Neural cell (in vitro differentiated cells): ENCODE measurements around the gene PABPC3. TPM values are rescaled to one million over a fixed set of nuclear protein-coding genes. Genes with fewer than 3 reads are reported as not detected.

Experiments used
- H2AFZ ChIP-seq: fragments of 200-600, 300-800 bp; sonication (generic), shearing (Covaris generic); 2 replicates; pipeline ENCODE4 v1.6.0; 2014; ENCODE audit warnings: low read depth, mild to moderate bottlenecking, antibody characterized with exemption, low read length, moderate library complexity
- H3F3A ChIP-seq: fragments of 200-600 bp; shearing (Covaris generic); 2 replicates; pipeline ENCODE4 v1.6.1; 2016; ENCODE audit warnings: mild to moderate bottlenecking, moderate library complexity, mixed read lengths, antibody characterized with exemption, low read length; ENCODE audit not compliant: insufficient read depth, poor library complexity, severe bottlenecking
- H3K27ac ChIP-seq: fragments of 200-600, 300-800 bp; sonication (generic), shearing (Covaris generic); 2 replicates; pipeline ENCODE4 v1.5.1; 2014; ENCODE audit warnings: mild to moderate bottlenecking, low read length, moderate library complexity
- H3K27me3 ChIP-seq: fragments of 300-800, 200-600 bp; sonication (generic), shearing (Covaris generic); 2 replicates; pipeline ENCODE4 v1.6.0; 2014; ENCODE audit warnings: mild to moderate bottlenecking, low read depth, low read length, moderate library complexity; ENCODE audit not compliant: insufficient read depth
- H3K36me3 ChIP-seq: fragments of 300-800, 200-600 bp; sonication (generic), shearing (Covaris generic); 2 replicates; pipeline ENCODE4 v1.5.1; 2014; ENCODE audit warnings: mild to moderate bottlenecking, antibody characterized with exemption, low read length, moderate library complexity; ENCODE audit not compliant: insufficient read depth
- H3K4me2 ChIP-seq: fragments of 300-800, 200-600 bp; sonication (generic), shearing (Covaris generic); 2 replicates; pipeline ENCODE4 v1.6.0; 2014; ENCODE audit warnings: mild to moderate bottlenecking, low read length
- H3K4me3 ChIP-seq: fragments of 300-800, 200-600 bp; sonication (generic), shearing (Covaris generic); 2 replicates; pipeline ENCODE4 v1.5.1; 2014; ENCODE audit warnings: mild to moderate bottlenecking, low read length, moderate library complexity
- H3K79me2 ChIP-seq: fragments of 200-600 bp; shearing (Covaris generic); replicated peaks from 2 replicates; pipeline ENCODE4 v1.6.0; 2014; ENCODE audit warnings: mild to moderate bottlenecking, low read length, moderate library complexity; ENCODE audit not compliant: insufficient read depth
- H3K9ac ChIP-seq: fragments of 300-800, 200-600 bp; sonication (generic), shearing (Covaris generic); 2 replicates; pipeline ENCODE4 v1.6.1; 2016; ENCODE audit warnings: mild to moderate bottlenecking, low read length, mixed read lengths
- H3K9me2 ChIP-seq: fragments of 200-600 bp; shearing (Covaris generic); 2 replicates; pipeline ENCODE4 v1.6.1; 2016; ENCODE audit warnings: mild to moderate bottlenecking, low read length, mixed read lengths; ENCODE audit not compliant: insufficient read depth
- H3K9me3 ChIP-seq: fragments of 200-600, 300-800 bp; sonication (generic), shearing (Covaris generic); 2 replicates; pipeline ENCODE4 v1.6.1; 2016; ENCODE audit warnings: mild to moderate bottlenecking, mixed run types, low read length, moderate library complexity, mixed read lengths
- H4K20me1 ChIP-seq: fragments of 200-600 bp; shearing (Covaris generic); 2 replicates; pipeline ENCODE4 v1.6.1; 2016; ENCODE audit warnings: mild to moderate bottlenecking, mixed run types; ENCODE audit not compliant: insufficient read depth
- CTCF ChIP-seq: fragments of 450-650 bp; IDR thresholded peaks from 2 replicates; pipeline ENCODE4 v1.5.1; 2014; ENCODE audit warnings: antibody characterized with exemption, mild to moderate bottlenecking, moderate library complexity; ENCODE audit not compliant: poor library complexity, severe bottlenecking
- EP300 ChIP-seq: fragments of 450-650 bp; conservative IDR thresholded peaks from 2 replicates; pipeline ENCODE4 v1.6.1; 2014; ENCODE audit warnings: antibody characterized with exemption, mild to moderate bottlenecking, moderate library complexity; ENCODE audit not compliant: poor library complexity, severe bottlenecking
- EZH2 ChIP-seq: fragments of 200-600, 300-800 bp; shearing (Covaris generic), sonication (generic); IDR thresholded peaks from 2 replicates; pipeline ENCODE4 v1.6.1; 2014; ENCODE audit warnings: antibody characterized with exemption, low read length, borderline replicate concordance, mild to moderate bottlenecking; ENCODE audit not compliant: insufficient read depth, poor library complexity, severe bottlenecking
- MXI1 ChIP-seq: fragments of 450-650 bp; conservative IDR thresholded peaks from 2 replicates; pipeline ENCODE4 v1.6.1; 2014; ENCODE audit warnings: antibody characterized with exemption, mild to moderate bottlenecking; ENCODE audit not compliant: poor library complexity, severe bottlenecking
- POLR2AphosphoS5 ChIP-seq: IDR thresholded peaks from 2 replicates; pipeline ENCODE4 v1.6.1; 2012
- RAD21 ChIP-seq: fragments of 450-650 bp; conservative IDR thresholded peaks from 2 replicates; pipeline ENCODE4 v1.6.1; 2014; ENCODE audit warnings: antibody characterized with exemption, mild to moderate bottlenecking, moderate library complexity
- SMC3 ChIP-seq: fragments of 450-650 bp; conservative IDR thresholded peaks from 2 replicates; pipeline ENCODE4 v1.6.1; 2014; ENCODE audit warnings: antibody characterized with exemption, mild to moderate bottlenecking, moderate library complexity; ENCODE audit not compliant: poor library complexity
- TAF1 ChIP-seq: IDR thresholded peaks from 2 replicates; pipeline ENCODE4 v1.6.1; 2012; ENCODE audit warnings: low read depth
- polyA plus RNA-seq: library from polyadenylated mRNA; depleted of rRNA; stranded (reverse); fragments of >200 nt; gene quantifications from 2 replicates; pipeline ENCODE4 v1.2.3, GENCODE V29; 2014
- TF ChIP-seq, protein P1 (sequence below): IDR thresholded peaks from 2 replicates; pipeline ENCODE4 v1.6.1; 2012; ENCODE audit warnings: borderline replicate concordance

Gene PABPC3
- polyA plus RNA-seq, 1 donor from 2014 or later, result not detected

GRCh38 chr13:25103711-25104110 is 7.8 kb downstream of the PABPC3 start:
- TF ChIP-seq EP300 (no peak), EZH2 (no peak), SMC3 (no peak), RAD21 (no peak), CTCF (no peak), MXI1 (no peak), TAF1 (no peak), POLR2AphosphoS5 (no peak)
- TF ChIP-seq, protein P1, sequence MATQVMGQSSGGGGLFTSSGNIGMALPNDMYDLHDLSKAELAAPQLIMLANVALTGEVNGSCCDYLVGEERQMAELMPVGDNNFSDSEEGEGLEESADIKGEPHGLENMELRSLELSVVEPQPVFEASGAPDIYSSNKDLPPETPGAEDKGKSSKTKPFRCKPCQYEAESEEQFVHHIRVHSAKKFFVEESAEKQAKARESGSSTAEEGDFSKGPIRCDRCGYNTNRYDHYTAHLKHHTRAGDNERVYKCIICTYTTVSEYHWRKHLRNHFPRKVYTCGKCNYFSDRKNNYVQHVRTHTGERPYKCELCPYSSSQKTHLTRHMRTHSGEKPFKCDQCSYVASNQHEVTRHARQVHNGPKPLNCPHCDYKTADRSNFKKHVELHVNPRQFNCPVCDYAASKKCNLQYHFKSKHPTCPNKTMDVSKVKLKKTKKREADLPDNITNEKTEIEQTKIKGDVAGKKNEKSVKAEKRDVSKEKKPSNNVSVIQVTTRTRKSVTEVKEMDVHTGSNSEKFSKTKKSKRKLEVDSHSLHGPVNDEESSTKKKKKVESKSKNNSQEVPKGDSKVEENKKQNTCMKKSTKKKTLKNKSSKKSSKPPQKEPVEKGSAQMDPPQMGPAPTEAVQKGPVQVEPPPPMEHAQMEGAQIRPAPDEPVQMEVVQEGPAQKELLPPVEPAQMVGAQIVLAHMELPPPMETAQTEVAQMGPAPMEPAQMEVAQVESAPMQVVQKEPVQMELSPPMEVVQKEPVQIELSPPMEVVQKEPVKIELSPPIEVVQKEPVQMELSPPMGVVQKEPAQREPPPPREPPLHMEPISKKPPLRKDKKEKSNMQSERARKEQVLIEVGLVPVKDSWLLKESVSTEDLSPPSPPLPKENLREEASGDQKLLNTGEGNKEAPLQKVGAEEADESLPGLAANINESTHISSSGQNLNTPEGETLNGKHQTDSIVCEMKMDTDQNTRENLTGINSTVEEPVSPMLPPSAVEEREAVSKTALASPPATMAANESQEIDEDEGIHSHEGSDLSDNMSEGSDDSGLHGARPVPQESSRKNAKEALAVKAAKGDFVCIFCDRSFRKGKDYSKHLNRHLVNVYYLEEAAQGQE, result no peak
- no peak overlapping the region for H3K4me3 ChIP-seq
- no peak overlapping the region for H3K4me2 ChIP-seq
- H4K20me1 ChIP-seq, result no peaks in the 10 kb centered on the region
- H3K27ac ChIP-seq, result no peak overlapping the region
- H2AFZ ChIP-seq, result no peak overlapping the region
- no peaks in the 10 kb centered on the region for H3K9me2 ChIP-seq
- no peak overlapping the region for H3K9ac ChIP-seq
- H3K79me2 ChIP-seq, result no peaks in the 10 kb centered on the region
- H3K36me3 ChIP-seq, result no peaks in the 10 kb centered on the region
- no peaks in the 10 kb centered on the region for H3F3A ChIP-seq
- no peaks in the 10 kb centered on the region for H3K27me3 ChIP-seq
- H3K9me3 ChIP-seq, result no peaks in the 10 kb centered on the region

DNA sequence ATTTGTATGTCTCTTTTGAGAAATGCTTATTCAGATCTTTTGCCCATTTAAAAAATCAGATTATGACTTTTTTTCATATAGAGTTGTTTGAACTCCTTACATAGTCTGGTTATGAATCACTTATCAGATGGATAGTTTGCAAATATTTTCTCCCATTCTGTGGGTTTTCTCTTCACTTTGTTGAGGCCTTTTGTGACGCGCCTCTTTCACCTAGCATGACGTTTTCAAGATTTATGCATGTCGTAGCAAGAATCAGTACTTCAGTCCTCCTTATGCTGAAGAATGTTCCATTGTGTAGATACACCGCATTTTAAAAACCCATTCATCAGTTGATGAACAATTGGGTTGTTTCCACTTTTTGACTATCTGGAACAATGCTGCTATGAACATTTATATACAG is 13.4 kb downstream of the PABPC3 start:
- Histone ChIP-seq H3K4me2 (no peak overlapping the region), H4K20me1 (no peaks in the 10 kb centered on the region), H3K79me2 (no peaks in the 10 kb centered on the region), H2AFZ (no peak overlapping the region), H3K9ac (no peak overlapping the region), H3K9me2 (no peaks in the 10 kb centered on the region), H3K27ac (no peak overlapping the region), H3F3A (no peaks in the 10 kb centered on the region), H3K9me3 (no peaks in the 10 kb centered on the region), H3K27me3 (no peaks in the 10 kb centered on the region), H3K36me3 (no peaks in the 10 kb centered on the region), H3K4me3 (no peak overlapping the region)
- no peak for TF ChIP-seq CTCF
- no peak for TF ChIP-seq EP300
- TF ChIP-seq SMC3, result no peak
- TF ChIP-seq TAF1, result no peak
